HG02759 (cell line): Measurements from ENCODE around the gene CC2D2B.
"Not testable (repeated sequence)": the region's sequence is repeated elsewhere in the genome, so short reads cannot be mapped to it uniquely, and the experiment has no call there.

ENCODE experiments used
- ATAC-seq: cut with Tn5 transposase; IDR thresholded peaks from one replicate; pipeline ENCODE4 v1.9.1; 2021; ENCODE audit warnings: mild to moderate bottlenecking, moderate library complexity; ENCODE audit not compliant: unreplicated experiment

The CC2D2B gene

DNA sequence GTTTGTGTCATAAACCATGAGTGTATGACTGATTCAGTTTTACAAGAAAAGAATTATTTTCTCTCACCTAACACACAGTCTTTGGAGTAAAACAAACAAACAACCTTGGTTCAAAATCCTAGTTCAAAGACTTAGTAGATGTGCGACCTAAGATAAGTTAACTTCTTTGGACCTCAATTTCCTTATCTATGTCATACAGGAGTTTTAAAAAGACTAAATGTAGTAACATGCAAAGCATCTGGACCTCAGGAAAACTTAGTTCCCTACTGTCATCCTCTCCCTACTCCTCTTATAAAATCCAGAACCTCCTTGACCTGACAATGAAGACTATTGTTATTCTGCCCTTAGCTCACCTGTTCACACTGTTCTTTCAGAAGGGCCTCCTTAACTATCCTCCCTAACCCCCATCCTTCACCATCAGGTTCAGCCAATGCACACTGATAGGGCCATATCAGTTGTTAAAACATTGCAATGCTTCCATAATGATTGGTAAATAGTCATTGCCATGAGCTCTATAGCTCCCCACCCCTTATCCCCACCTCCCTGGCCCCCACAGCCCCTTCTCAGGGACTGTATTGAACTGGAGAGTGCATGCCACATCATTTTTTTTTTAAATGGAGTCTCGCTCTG is 106.8 kb downstream of the CC2D2B start:
- ATAC-seq, result no peak

DNA sequence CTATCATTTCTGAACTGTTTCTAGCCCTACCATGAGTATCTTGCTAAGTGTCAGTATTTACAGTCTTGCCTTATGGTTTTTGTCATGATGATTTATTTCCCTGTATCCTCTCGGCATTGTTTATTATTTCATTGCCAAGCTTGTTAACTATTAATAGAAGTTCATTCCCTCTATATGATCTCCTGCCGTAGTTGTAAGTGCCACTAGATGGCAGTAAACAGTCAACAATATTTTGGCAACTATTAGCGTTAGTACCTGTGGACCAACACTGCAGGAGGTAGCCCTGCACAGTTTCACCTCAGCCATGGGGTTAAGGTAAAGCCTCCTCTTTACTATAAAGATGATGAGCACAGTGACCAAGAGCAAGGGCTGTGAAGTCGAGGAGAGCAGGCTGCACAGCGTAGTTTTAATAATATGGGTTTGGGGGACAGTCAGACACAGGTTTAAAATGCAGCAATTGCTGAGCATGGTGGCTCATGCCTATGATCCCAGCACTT is 109.5 kb downstream of the CC2D2B start:
- peak; percentile 81 for ATAC-seq

DNA sequence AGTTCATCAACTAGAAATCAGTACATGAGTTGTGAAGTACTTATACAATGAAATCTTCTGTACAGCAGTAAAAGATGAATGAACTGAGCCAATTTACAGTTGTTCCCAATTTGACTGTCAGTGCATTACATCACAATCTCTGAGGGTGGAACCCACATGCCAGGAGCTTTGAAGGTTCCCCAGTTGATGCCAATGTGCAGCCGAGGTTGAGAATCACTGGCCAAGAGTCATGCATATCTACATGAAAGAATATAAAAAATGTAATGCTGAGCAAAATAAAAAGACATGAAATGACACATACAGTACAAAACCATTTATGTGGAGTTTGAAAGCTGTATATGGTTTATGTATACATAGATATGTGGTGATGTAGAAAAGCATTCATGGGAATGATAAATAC is 113.6 kb downstream of the CC2D2B start:
- no peak for ATAC-seq

DNA sequence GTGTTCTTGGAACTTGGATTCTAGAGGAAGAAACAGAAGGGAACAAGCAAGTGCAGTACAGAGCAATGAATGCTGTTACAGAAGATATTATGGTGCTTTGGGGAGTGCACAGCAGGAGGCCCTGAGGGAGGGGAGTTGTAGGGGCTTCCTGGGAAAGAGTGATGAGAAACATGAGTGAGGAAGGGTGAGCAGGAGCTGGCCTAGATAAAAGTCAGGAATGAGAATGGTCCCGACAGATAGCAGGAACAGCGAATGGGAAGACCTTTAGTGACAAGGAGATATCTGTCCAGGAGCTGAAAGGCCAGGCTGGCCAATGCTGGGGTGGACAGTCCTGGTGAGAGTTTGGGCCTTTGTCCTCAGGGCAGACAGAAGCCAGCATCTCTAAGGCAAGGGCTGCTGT is 115.0 kb downstream of the CC2D2B start:
- no peak for ATAC-seq

DNA sequence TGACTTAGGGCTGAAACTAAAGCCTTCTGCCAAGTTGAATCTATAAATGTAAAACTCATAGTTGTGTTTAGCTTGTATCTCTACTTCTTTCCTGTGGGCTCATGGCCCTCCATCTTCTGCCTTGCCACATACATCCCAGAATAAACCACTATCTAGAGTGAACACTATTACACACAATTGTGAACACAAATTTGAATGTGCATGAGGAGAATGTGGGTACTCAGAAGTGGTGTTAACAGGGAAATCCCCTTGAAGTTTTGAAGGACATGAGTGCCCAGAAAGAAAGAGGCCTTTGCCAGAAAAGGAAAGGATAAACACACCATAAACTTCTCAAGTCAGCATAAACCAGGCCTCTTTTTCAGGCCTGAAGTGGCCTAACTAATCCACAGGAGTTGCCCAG is 115.4 kb downstream of the CC2D2B start:
- ATAC-seq, result no peak

DNA sequence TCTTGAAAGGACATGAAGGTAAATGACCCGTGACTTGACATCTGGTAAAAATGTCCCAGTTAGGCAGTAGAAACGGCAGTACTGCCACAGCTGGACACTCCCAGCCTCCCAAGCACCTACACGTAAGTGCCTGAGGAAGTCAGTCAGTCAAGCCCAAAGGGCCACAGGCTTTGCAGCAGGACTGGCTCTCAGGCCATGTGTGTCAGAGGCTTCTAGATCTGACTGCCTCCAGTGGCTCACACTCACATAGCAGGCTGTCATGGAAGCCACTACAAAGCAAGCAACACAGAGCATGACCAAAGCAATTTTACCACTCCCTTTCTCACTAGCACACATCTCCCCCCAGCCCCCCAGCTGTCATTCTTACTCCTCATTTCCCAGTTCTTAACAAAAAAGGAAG is 117.8 kb downstream of the CC2D2B start:
- ATAC-seq, result peak; percentile 67

DNA sequence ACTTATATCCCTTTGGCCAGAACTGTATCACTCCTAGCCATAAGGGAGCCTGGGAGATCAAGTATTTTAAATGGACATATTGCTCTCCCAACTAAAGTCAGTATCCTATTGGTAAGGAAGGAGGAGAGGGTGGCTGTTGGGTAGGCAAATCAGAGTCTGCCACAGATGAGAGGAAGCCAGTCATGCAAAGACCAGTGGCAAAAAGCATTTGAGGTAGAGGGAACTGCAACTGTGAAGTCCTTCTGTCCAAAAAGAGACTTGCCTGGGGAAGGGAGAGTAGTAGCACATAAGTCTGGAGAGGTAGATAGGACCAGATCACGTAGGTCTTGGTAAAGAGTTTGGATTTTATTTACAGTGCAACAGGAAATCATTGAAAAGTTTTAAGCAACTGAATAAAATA is 126.8 kb downstream of the CC2D2B start:
- no peak for ATAC-seq

DNA sequence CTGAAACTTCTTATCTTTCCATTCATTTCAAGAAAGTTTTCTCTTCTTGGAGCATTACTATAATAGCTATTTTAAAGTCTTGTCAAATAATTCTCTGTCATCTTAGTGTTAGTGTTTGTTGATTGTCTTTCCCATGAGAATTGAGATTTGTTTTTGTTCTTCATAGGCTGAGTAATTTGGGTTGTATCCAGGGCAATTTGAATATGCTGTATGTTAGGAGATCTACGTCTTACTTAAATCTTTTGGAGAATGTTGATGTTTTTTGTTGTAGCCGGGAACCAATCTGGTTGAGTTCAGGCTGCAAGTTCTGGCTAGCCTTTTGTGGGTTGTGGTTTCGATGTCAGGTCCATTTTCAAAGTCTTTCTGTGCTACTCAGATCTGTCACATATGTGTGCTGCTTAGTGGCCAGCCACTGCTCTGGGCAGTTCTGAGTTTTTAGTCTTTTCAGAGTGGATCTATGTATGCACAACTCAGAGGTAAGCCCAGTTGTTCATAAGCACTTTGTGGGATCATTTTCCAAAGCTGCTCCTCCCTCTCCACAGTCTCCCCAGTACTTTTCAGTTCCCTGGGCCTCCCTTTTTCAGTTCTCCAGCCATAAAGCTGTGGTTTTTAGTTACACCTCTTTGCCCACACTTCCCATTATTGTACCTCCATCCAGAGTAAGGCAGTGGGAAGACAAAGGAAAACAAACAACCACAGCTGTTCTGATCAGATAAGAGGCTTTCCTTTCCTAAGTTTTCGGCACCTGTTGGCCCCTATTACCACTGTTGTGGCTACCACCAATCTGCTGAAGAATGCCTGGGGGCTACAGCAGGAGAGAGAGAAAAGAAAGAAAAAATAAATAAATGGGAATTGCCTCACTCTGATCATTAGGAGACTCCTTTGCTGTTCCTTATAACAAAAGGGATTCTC is 131.0 kb downstream of the CC2D2B start:
- no peak for ATAC-seq

DNA sequence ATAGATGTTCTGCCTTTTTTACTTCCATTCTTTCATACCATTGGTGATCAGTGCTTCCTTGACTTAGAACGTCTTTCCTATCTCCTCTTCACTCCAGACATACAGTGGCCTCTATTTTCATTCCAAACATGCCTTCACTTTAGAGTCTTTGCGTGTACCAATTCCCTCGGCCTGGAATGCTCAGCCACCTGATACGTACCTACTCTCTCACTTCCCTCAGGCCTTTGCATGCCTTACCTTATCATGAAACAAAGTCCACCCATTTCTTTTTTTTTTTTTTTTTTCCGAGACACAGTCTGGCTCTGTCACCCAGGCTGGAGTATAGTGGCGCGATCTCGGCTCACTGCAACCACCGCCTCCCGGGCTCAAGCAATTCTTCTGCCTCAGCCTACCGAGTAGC is 133.4 kb downstream of the CC2D2B start:
- no peak for ATAC-seq

DNA sequence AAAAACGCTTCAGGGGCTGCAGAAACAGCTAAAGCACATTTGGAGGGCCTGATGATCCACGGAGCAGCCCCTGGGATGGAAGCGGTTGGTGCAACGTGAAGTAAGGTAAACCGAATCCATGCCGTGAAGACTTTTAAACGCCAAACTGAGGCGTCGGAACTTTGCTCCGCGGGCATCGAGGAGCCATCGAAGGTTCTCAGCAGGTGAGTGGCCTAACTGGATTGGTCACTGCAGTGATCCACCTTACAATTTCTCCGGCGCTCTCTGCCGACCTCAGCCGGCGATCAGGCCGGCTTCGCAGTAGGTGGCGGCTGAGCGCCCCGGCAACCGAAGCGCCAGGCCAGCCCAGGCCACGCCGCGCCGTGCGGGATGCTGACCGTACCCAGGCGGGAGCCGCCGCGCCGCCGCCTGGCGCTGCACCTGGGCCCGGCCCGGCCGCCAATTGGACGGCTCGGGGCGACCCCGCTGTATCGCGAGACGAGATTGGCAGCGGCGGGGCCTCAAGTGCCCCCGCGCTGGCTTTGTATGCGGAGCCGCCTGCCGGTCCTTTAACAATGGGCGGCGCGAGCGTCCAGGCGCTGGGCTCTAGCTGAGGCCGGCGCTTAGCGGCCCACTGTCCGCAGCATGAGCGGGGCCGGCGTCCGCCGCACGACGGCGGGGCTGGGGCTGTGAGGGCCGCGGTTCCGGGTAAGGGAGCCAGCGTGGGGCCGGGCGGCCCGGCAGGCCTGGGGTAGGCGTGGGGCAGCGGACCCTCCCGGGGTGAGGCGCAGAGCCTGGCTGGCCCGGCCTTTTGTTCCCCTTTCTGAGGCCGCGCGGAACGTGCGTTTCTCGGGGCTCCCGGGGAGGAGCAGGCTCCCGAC is 135.5 kb downstream of the CC2D2B start, which contains the start of gene CCNJ:
Gene CCNJ, plus strand, starts transcription at position 551 of the 860 bp plus-strand sequence. CDS start 811 bp downstream, outside the sequence.
- peak; percentile 91 for ATAC-seq

DNA sequence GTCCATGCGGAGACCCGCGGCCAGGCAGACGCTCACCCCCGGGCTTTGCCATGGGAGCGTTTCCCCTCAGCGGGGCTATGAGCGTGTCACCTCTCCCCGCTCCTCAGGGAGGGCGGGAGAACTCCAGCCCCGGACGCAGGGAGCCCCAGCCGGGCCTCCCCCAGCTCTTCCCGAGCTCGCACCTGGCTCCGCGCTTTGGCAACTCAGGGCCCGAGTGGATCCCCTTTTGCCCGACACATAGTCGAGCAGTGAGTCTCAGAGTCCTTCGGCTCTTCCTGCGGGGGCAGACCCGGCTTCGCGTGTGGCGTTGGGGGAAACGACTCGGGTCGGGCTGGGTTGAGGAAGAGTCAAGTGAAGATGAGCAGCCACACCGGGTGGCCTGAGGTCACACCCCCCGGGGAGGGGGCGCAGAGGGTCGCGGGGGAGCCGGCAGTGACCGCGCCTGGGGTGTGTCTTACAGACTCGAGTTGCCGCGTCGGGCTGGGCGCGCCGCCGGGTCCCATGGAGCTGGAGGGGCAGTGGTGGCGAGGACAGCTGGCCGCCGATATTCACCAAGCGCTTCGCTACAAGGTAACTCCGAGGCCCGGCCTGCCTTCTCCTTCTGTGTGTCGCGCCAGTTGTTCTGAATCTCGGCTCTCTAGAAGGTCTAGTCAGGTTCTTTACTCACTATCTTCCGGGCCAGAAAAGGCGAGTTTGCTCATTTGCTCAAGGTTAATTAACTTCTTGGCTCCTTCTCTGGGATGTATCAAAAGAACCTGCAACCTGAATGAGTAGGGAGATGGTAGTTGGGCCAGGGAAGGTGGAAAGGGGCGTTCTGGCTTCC is 136.3 kb downstream of the CC2D2B start:
- ATAC-seq, result peak; percentile 37

DNA sequence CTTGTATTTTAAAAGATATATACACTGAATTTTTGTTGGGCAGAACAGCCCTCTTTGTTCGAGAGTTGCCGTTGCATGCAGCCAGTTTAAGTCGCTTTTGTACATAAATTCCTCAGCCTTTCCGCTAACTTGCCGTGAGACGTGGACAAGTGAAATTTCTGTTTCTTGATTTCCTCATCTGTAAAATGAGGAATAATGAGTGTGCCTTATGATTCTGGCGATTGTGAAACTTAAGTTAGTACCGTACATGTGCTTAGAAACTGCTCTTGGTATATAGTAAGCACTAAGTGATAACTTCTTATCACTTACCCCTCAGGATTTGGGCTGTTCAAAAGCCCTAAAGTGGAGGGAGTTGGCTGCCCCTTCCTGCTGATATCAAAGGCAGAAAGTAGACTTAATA is 137.0 kb downstream of the CC2D2B start:
- ATAC-seq, result no peak

DNA sequence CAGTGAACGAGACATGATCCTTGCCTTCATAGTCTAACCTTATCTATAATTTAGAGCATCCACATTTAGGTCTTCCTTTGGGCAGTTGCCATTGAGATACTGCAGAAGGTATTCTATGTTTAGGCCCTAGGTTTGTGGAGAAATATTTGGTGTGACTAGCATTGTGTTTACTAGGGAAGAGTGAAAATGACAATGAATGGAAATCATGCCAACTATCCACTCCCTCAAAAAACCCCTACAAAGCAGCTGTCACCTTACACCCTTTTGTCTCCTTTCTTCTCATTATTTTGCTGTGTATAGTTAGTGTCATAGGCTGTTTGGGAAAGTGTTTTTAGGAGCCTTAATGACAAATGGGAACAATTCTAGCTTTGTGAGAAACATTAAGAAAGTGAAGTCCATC is 138.8 kb downstream of the CC2D2B start:
- no peak for ATAC-seq

DNA sequence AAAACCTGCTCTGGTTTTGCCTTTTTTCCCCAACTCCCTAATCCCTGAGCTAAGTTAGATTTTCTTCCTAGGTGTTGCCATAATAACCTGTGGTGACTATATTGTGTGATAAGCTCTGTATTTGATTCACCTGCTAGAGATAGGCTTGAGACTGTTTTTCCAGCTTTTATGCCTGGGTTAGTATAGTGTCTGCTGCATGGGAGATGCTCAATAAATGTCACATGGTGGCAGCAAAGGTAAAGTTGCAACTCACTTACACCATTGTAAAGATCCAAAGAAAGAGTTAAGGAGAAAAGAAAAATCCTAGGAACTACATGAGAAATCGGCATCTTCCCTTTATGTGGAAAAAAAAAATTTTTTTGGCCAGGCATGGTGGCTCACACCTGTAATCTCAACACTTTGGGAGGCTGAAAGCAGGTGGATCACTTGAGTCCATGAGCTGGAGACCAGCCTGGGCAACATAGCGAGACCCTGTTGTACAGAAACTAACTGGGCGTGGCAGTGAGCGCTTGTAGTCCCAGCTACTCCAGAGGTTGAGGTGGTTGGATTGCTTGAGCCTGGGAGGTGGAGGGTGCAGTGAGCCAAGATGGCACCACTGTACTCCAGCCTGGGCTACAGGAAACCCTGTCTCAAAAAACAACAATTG is 139.4 kb downstream of the CC2D2B start:
- no peak for ATAC-seq

DNA sequence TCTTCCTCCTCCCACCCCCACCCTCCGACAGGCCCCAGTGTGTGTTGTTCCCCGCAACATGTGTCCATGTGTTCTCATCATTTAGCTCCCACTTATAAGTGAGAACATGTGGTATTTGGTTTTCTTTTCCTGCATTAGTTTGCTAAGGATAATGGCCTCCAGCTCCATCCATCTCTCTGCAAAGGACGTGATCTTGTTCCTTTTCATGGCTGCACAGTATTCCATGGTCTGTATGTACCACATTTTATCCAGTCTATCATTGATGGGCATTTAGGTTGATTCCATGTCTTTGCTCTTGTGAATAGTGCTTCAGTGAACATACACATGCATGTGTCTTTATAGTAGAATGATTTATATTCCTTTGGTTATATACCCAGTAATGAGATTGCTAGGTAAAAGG is 140.2 kb downstream of the CC2D2B start:
- not testable (repeated sequence) for ATAC-seq

DNA sequence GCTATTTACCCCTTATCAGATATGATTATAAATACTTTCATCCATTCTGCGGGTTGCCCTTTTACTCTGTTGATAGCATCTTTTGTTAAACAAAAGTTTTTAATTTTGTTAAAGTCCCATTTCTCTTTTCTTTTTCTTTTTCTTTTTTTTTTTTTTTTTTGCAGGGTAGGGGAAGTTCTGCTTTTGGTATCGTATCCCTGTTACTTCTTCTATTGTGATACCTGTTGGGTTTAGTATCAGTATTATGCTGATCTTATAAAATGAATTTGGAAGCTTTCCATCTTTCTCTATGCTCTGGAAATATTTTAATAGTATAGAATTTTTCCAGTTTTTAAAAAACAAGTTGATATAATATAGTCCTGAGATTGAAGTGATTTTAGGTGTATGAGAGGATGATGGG is 141.6 kb downstream of the CC2D2B start:
- ATAC-seq, result no peak

DNA sequence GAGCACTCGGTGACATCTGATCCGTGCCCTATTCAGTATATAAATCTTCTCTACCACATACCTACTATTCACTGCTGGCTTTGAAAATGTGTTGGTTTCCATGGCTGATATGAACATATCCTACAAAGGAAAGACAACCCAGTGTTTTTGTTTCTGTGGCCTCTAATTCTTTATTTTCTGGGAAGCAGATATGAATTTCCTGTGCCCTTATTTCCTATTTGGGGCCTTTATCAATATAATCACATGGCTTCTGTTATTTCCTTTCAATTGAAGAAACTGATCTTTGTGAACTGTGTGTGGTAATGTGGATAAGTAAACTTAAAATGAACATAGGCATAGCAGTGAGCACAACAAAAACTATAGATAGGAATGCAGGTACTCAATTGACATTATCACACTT is 146.2 kb downstream of the CC2D2B start:
- ATAC-seq, result no peak

DNA sequence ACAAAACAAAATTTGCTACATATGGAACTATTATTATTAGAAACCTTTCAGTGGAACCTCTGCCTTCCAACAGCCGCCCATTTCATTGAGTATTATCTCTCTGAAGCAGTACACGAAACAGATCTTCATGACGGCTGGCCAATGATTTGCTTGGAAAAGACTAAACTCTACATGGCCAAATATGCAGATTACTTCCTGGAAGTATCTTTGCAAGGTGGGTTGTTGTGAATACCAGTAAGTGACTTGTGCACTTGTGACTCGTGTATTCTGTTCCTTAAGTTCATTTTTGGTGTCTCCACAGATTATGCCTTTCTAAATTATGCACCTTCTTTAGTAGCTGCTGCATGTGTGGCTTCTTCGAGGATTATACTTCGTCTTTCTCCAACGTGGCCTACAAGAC is 149.0 kb downstream of the CC2D2B start:
- ATAC-seq, result no peak

DNA sequence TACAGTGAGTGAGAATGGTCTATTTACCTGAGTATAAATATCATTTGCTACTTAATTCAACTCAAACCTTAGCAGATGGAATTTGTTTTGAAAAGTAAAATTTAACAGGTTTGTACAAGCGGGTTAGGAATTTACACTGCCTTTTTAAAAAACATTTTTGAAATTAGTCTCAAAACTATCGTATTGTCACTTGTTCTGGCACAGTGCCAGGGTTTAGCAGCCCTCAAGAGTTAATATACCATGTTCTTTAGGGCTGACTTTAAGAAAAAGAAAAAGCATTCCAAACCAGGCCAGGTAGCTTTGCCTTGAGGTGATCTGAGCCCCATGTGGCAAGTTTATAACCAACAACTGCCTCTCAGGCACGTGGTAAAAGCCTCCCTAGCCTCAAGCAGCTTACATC is 153.5 kb downstream of the CC2D2B start:
- no peak for ATAC-seq

DNA sequence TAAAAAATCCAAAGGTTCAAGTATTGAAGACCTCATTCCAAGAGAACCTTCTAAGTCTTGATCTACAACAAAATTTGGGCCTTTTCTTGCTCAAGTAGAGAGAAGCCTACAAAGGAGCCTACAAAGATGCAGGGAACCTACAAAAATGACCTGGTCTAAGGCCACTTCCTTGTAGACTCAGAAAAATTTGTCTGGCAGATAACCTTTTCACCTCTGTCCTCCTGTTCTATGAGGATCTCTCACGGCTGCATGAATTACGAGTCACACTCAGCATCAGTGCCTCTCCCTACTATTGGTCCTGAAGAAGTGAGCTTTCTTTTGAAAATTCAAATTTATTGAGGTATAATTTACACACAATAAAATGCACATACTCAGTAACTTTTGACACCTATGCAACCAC is 164.9 kb downstream of the CC2D2B start:
- no peak for ATAC-seq
